Measurements from ENCODE around the gene TRABD2B. TPM values are rescaled to one million over a fixed set of nuclear protein-coding genes. Genes with fewer than 3 reads are reported as not detected.
A peak's percentile ranks its signal among the peaks of the same experiment; 100 is the strongest.

TRABD2B gene
- total and polyA plus RNA-seq, 2 of the 4 experiments (the other 2 are of a cell fraction): not detected

- H3K4me2 ChIP-seq (ENCODE audit: low read depth, low read length): no peak overlapping the region
- no peak overlapping the region for H2AK5ac ChIP-seq (ENCODE audit: low read depth, low read length)
- no peak overlapping the region for H3K27ac ChIP-seq (ENCODE audit: insufficient read depth, low read length)
- no peak overlapping the region for H4K5ac ChIP-seq (ENCODE audit: low read depth, low read length)
- H3K27me3 ChIP-seq (ENCODE audit: control insufficient read depth, insufficient read depth, low read length): peaks cover 24% of the 10 kb centered on the region
- H2AFZ ChIP-seq (replicated peaks; ENCODE audit: low read length, poor library complexity): peak overlapping the region; percentile 33
- intact Hi-C loops (cut with micrococcal nuclease): no loop called here
- no peak overlapping the region for H2BK20ac ChIP-seq (ENCODE audit: low read depth, low read length)
- H3K4me1 ChIP-seq (ENCODE audit: control insufficient read depth, insufficient read depth, low read length): no peaks in the 10 kb centered on the region
- H3K23ac ChIP-seq (ENCODE audit: low read depth, low read length): no peak overlapping the region
- in situ Hi-C loops (cut with MboI; ENCODE audit: low sequenced_read_pairs): no loop called here
- no peak overlapping the region for H2AK9ac ChIP-seq (replicated peaks; ENCODE audit: low read depth, low read length, poor library complexity)
- H3K9me3 ChIP-seq (ENCODE audit: control insufficient read depth, insufficient read depth, low read length): no peaks in the 10 kb centered on the region
- TF ChIP-seq POLR2A (IDR thresholded peaks at IDR 0.05; ENCODE audit: low read depth, low read length) (no peak), MXI1 (IDR thresholded peaks at IDR 0.05; ENCODE audit: borderline replicate concordance, low read depth, low read length) (no peak), MAFK (IDR thresholded peaks at IDR 0.05; ENCODE audit: low read depth, low read length) (no peak), RFX5 (IDR thresholded peaks at IDR 0.05; ENCODE audit: low read depth, low read length) (no peak), SMC3 (IDR thresholded peaks at IDR 0.05; ENCODE audit: low read depth, low read length) (no peak), USF2 (IDR thresholded peaks at IDR 0.05; ENCODE audit: low read depth, low read length) (no peak), RAD21 (IDR thresholded peaks at IDR 0.05; ENCODE audit: low read length) (no peak), MAZ (IDR thresholded peaks at IDR 0.05; ENCODE audit: borderline replicate concordance, low read depth, low read length) (no peak), ELK1 (IDR thresholded peaks at IDR 0.05; ENCODE audit: borderline replicate concordance, low read depth, low read length) (no peak), CEBPB (IDR thresholded peaks at IDR 0.05; ENCODE audit: low read depth, low read length) (no peak), CTCF (conservative IDR thresholded peaks at IDR 0.05; ENCODE audit: low read depth, low read length) (no peak), FOS (IDR thresholded peaks at IDR 0.05; ENCODE audit: low read depth, low read length) (no peak), RCOR1 (IDR thresholded peaks at IDR 0.05; ENCODE audit: insufficient replicate concordance, low read length) (no peak), BHLHE40 (IDR thresholded peaks at IDR 0.05; ENCODE audit: low read depth, low read length) (no peak), NFE2L2 (IDR thresholded peaks at IDR 0.05; ENCODE audit: low read depth, low read length) (no peak)
- H3K56ac ChIP-seq (ENCODE audit: extremely low read depth, insufficient read depth, low read length): no peak overlapping the region
- no peak overlapping the region for H3K9ac ChIP-seq (ENCODE audit: low read depth, low read length)
- ATAC-seq (ENCODE audit: low read depth): no peak
- ChIA-PET CTCF (no interaction called here), POLR2A (ENCODE audit: unreplicated experiment) (no interaction called here)
- dilution Hi-C loops (cut with HindIII; ENCODE audit: low sequenced_read_pairs, unreplicated experiment): no loop called here
- no peak overlapping the region for H2BK5ac ChIP-seq (ENCODE audit: low read depth, low read length, poor library complexity, severe bottlenecking)
- no peak overlapping the region for H2BK15ac ChIP-seq (ENCODE audit: low read depth, low read length)
- H3K4ac ChIP-seq (ENCODE audit: low read depth, low read length): no peak overlapping the region
- no peaks in the 10 kb centered on the region for H4K20me1 ChIP-seq (ENCODE audit: insufficient read depth, low read length)
- H2BK120ac ChIP-seq (ENCODE audit: low read depth, low read length): no peak overlapping the region
- no peak overlapping the region for H3K18ac ChIP-seq (ENCODE audit: low read depth, low read length)
- H3K9me1 ChIP-seq (ENCODE audit: insufficient read depth, low read length): no peaks in the 10 kb centered on the region
- DNase-seq: no peak
- no TSS peak for BruUV-seq (replicated peaks)
- no CpG with 5 or more reads among the region's 1 CpG for WGBS, 2 experiments (ENCODE audit: extremely low coverage in 2 of 2, insufficient read length in 1 of 2)
- H4K91ac ChIP-seq (ENCODE audit: insufficient read depth, low read depth, low read length): no peak overlapping the region
- no peak overlapping the region for H3K14ac ChIP-seq (replicated peaks; ENCODE audit: low read depth, low read length)
- H3K36me3 ChIP-seq (ENCODE audit: control insufficient read depth, insufficient read depth, low read length): no peaks in the 10 kb centered on the region
- no peak overlapping the region for H3K4me3 ChIP-seq (ENCODE audit: insufficient read depth, low read depth, low read length)
- H3K79me1 ChIP-seq (ENCODE audit: low read depth in 1 of 2, low read length in 2 of 2): no peaks in the 10 kb centered on the region
- no peak overlapping the region for H4K8ac ChIP-seq (ENCODE audit: low read depth in 2 of 2, low read length in 2 of 2)
These were observed 3.7 kb upstream of the TRABD2B start for GRCh38 chr1:48000883-48001282.
